Right atrium auricular region (tissue), 2 donors: ENCODE measurements around the gene RARRES2. TPM values are rescaled to one million over a fixed set of nuclear protein-coding genes. Genes with fewer than 3 reads are reported as not detected.
"Not testable (repeated sequence)": the region's sequence is repeated elsewhere in the genome, so short reads cannot be mapped to it uniquely, and the experiment has no call there.

Experiments
- DNase-seq: peaks from one replicate; pipeline ENCODE4 v3.0.0-alpha.2; 2019; ENCODE audit warnings: low spot score
- H3K27ac ChIP-seq, 2 donors: fragments of 200-600 bp; sonication (generic); 1 replicate in 1 of 2; 2 replicates in 1 of 2; pipeline ENCODE4 v1.5.1; 2016 to 2019
- H3K27me3 ChIP-seq, 2 donors: fragments of 200-600 bp; sonication (generic); one replicate each; pipeline versions ENCODE4 v1.5.1 to v1.6.0; 2017 to 2019
- H3K36me3 ChIP-seq: fragments of 200-600 bp; sonication (generic); one replicate; pipeline ENCODE4 v1.5.1; 2016
- H3K4me1 ChIP-seq, 2 donors: fragments of 200-600 bp; sonication (generic); one replicate each; pipeline versions ENCODE4 v1.5.1 to v1.6.0; 2017 to 2019
- H3K4me3 ChIP-seq, 2 donors: fragments of 200-600 bp; sonication (generic); 1 replicate in 1 of 2; 2 replicates in 1 of 2; pipeline ENCODE4 v1.5.1; 2017 to 2019; ENCODE audit warnings: mild to moderate bottlenecking in 1 of 2, moderate library complexity in 1 of 2
- H3K9me3 ChIP-seq, 2 donors: fragments of 200-600 bp; sonication (generic); one replicate each; pipeline ENCODE4 v1.5.1; 2019
- CTCF ChIP-seq, 2 donors: fragments of 200-600 bp; sonication (generic); IDR thresholded peaks; one replicate each; pipeline ENCODE4 v1.5.1; 2019; ENCODE audit warnings: antibody characterized with exemption in 2 of 2
- total RNA-seq, 2 donors: library from RNA; depleted of rRNA; stranded (reverse); fragments of >200 nt; gene quantifications; one replicate each; pipeline ENCODE4 v1.1.0, GENCODE V29; 2016

The RARRES2 gene
- total RNA-seq, 2 donors from 2014 or later: 105 to 197 TPM

GRCh38 chr7:150314639-150315239 is 26.7 kb downstream of the RARRES2 start:
- no peaks in the 10 kb centered on the region for H3K9me3 ChIP-seq
- no peak overlapping the region for H3K27ac ChIP-seq
- DNase-seq: no peak
- H3K4me1 ChIP-seq: no peaks in the 10 kb centered on the region
- TF ChIP-seq CTCF (IDR thresholded peaks at IDR 0.05): no peak
- no peaks in the 10 kb centered on the region for H3K36me3 ChIP-seq
- no peak overlapping the region for H3K4me3 ChIP-seq
- H3K27me3 ChIP-seq: no peaks in the 10 kb centered on the region

DNA sequence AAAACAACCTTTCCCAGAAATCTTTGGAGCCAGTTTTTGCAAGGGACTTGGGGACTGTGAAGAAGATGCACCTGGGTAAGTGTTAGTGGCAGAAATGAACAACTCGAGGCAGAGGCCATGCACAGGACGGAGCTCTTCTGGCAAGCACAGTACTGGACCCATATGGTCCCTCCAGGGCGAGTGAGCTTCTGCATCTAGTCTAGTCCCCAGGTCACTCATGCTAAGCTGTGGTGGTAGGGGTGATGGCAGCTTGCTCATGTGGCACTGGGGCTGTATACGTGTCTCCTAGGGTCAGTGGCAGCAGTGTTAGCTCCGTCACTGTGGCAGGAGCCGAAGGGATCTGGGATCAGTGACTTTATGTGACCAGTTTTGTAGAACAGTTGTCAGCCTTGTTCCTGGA is 27.6 kb downstream of the RARRES2 start:
- Histone ChIP-seq H3K27me3 (no peaks in the 10 kb centered on the region), H3K4me1 (no peaks in the 10 kb centered on the region), H3K4me3 (no peak overlapping the region), H3K9me3 (no peaks in the 10 kb centered on the region), H3K27ac (no peak overlapping the region), H3K36me3 (no peaks in the 10 kb centered on the region)
- no peak for DNase-seq
- TF ChIP-seq CTCF (IDR thresholded peaks at IDR 0.05): no peak

DNA sequence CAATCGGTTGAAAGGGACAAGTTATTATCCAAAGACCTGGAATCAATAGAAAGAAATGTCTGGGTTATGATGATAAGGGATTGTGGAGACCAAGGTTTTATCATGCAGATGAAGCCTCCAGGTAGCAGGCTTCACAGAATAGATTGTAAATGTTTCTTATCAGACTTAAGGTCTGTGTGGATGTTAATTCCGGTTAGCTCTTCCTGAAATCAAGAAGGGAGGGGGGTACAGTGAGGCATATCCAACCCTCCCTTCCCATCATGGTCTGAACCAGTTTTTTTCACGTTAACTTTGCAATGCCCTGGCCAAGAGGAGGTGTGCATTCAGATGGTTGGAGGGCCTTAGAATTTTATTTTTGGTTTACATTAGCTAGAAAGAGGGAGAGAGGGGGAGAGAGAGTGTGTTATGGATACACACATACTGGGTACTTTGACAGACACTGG is 28.0 kb downstream of the RARRES2 start:
- Histone ChIP-seq H3K4me3 (no peak overlapping the region), H3K36me3 (no peaks in the 10 kb centered on the region), H3K4me1 (no peaks in the 10 kb centered on the region), H3K27me3 (no peaks in the 10 kb centered on the region), H3K27ac (no peak overlapping the region), H3K9me3 (no peaks in the 10 kb centered on the region)
- DNase-seq: no peak
- no peak for TF ChIP-seq CTCF (IDR thresholded peaks at IDR 0.05)

DNA sequence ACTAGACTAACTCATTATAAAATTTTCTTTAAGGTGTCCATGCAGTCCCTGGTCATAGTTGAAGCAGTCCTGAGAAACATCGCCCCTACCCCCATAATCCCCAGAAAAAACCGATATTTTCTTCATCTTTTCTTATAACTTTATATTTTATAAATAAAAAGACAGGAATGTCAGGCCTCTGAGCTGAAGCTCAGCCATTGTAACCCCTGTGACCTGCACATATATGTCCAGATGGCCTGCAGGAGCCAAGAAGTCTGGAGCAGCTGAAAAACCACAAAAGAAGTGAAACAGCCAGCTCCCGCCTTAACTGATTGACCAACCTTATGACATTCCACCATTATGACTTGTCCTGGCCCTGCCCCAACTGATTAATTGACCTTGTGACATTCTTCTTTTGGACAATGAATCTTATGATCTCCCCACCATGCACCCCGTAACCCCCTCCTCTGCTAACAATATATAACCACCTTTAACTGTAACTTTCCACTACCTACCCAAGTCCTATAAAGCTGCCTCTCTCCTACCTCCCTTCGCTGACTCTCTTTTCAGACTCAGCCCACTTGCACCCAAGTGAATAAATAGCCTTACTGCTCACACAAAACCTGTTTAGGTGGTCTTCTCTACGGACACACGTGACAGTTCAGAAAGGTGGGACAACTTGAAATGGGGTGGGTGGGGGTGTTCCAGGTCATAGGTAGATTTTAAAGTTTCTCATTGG is 28.6 kb downstream of the RARRES2 start:
- H3K4me3 ChIP-seq, H3K36me3 ChIP-seq, H3K4me1 ChIP-seq, H3K27me3 ChIP-seq, DNase-seq, H3K9me3 ChIP-seq, H3K27ac ChIP-seq: not testable (repeated sequence)

DNA sequence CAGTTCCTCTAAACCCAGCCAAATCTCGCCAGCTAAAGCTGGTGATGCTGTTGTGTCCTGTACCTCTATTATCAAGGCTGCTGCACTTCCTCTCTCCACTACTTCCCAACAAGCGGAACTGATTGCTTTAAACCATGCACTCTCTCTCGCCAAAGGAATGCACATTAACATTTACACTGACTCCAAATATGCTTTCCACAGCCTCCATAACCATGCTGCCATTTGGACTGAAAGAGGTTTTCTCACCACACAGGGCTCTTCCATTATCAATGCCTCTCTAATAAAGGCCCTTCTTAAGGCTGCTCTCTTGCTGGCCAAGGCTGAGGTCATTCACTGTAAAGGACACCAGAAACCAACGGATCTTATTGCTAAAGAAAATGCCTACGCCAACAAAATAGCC is 29.7 kb downstream of the RARRES2 start:
- H3K9me3 ChIP-seq: no peaks in the 10 kb centered on the region
- no peak for TF ChIP-seq CTCF (IDR thresholded peaks at IDR 0.05)

GRCh38 chr7:150311146-150311545 is 30.3 kb downstream of the RARRES2 start:
- Histone ChIP-seq H3K36me3 (no peaks in the 10 kb centered on the region), H3K4me1 (no peaks in the 10 kb centered on the region), H3K9me3 (no peaks in the 10 kb centered on the region), H3K4me3 (no peak overlapping the region), H3K27ac (no peak overlapping the region), H3K27me3 (no peaks in the 10 kb centered on the region)
- DNase-seq: no peak
- no peak for TF ChIP-seq CTCF (IDR thresholded peaks at IDR 0.05)

More for the DNA sequence above, 29.7 kb downstream of the RARRES2 start:
- DNase-seq: no peak
- Histone ChIP-seq H3K27ac (no peak overlapping the region), H3K4me1 (no peaks in the 10 kb centered on the region), H3K36me3 (no peaks in the 10 kb centered on the region), H3K4me3 (no peak overlapping the region), H3K27me3 (no peaks in the 10 kb centered on the region)
